Non-pigmented ciliary epithelial cell (primary cell): ENCODE results near the gene LIG3.
"Not testable (repeated sequence)": the region's sequence is repeated elsewhere in the genome, so short reads cannot be mapped to it uniquely, and the experiment has no call there.

Experiments
- DNase-seq: peaks from one replicate; pipeline ENCODE4 v3.0.0-alpha.2; 2010; ENCODE audit warnings: low read depth

Gene LIG3

GRCh38 chr17:34999456-34999855 lies 19.1 kb downstream of the LIG3 start:
- no peak for DNase-seq

- DNase-seq = not testable (repeated sequence)
These were observed 20.7 kb downstream of the LIG3 start for GRCh38 chr17:35000965-35001364.

- DNase-seq = no peak
These were observed 21.2 kb downstream of the LIG3 start for GRCh38 chr17:35001549-35001948.

GRCh38 chr17:35002876-35003551 lies 22.7 kb downstream of the LIG3 start:
- DNase-seq = no peak

- DNase-seq = no peak
These were observed 23.5 kb downstream of the LIG3 start for GRCh38 chr17:35003778-35004177.

GRCh38 chr17:35006345-35006744 lies 26.0 kb downstream of the LIG3 start:
- no peak for DNase-seq

- no peak for DNase-seq
These were observed 26.6 kb downstream of the LIG3 start for GRCh38 chr17:35006961-35007360.

GRCh38 chr17:35010093-35010492 lies 29.8 kb downstream of the LIG3 start:
- no peak for DNase-seq

- no peak for DNase-seq
These were observed 31.4 kb downstream of the LIG3 start for GRCh38 chr17:35011671-35012216.

GRCh38 chr17:35016369-35016768 lies 36.1 kb downstream of the LIG3 start:
- DNase-seq = no peak

GRCh38 chr17:35017021-35017420 lies 36.7 kb downstream of the LIG3 start:
- no peak for DNase-seq

GRCh38 chr17:35018814-35019213 lies 38.5 kb downstream of the LIG3 start:
- no peak for DNase-seq

GRCh38 chr17:35019386-35020179 lies 39.3 kb downstream of the LIG3 start:
- no peak for DNase-seq

GRCh38 chr17:35021520-35022380 lies 41.4 kb downstream of the LIG3 start:
- no peak for DNase-seq

GRCh38 chr17:35022536-35023063 lies 42.3 kb downstream of the LIG3 start:
- DNase-seq = peak; percentile 79

GRCh38 chr17:35023538-35023937 lies 43.2 kb downstream of the LIG3 start:
- no peak for DNase-seq

GRCh38 chr17:35025541-35025940 lies 45.2 kb downstream of the LIG3 start:
- no peak for DNase-seq

- DNase-seq = not testable (repeated sequence)
These were observed 47.8 kb downstream of the LIG3 start for GRCh38 chr17:35028097-35028496.

- DNase-seq = no peak
These were observed 48.4 kb downstream of the LIG3 start for GRCh38 chr17:35028531-35029262.

- DNase-seq = no peak
These were observed 50.5 kb downstream of the LIG3 start for GRCh38 chr17:35030780-35031179.

- no peak for DNase-seq
These were observed 58.1 kb downstream of the LIG3 start for GRCh38 chr17:35038453-35038852.
